BJ (cell line): ENCODE data around the gene DMD. TPM values are rescaled to one million over a fixed set of nuclear protein-coding genes. Genes with fewer than 3 reads are reported as not detected.

Experiments
- CTCF ChIA-PET: fragments of 350-600 bp; formaldehyde crosslinking; extraction: SDS; loops from one replicate; lab custom pipeline; 2021; ENCODE audit warnings: antibody characterized with exemption, inconsistent platforms; lab: Yijun Ruan, JAX
- POLR2A ChIA-PET: fragments of 300-600 bp; sonication (Branson Sonifier 250); formaldehyde crosslinking; extraction: SDS; loops from one replicate; lab custom pipeline; 2021; ENCODE audit warnings: antibody characterized with exemption; lab: Charles Lee
- DNase-seq: peaks from one replicate; pipeline ENCODE4 v3.0.0-alpha.2; 2011; ENCODE audit warnings: low read depth
- H3K27me3 ChIP-seq: 2 replicates; pipeline ENCODE4 v1.6.0; 2011; ENCODE audit warnings: low read length; ENCODE audit not compliant: control insufficient read depth, insufficient read depth
- H3K36me3 ChIP-seq: 2 replicates; pipeline ENCODE4 v1.5.1; 2011; ENCODE audit warnings: low read length; ENCODE audit not compliant: control insufficient read depth, insufficient read depth
- H3K4me3 ChIP-seq: 2 replicates; pipeline ENCODE4 v1.5.1; 2011; ENCODE audit warnings: low read depth, mild to moderate bottlenecking, control low read depth, low read length
- polyA plus RNA-seq: library from polyadenylated mRNA; depleted of rRNA; stranded (reverse); fragments of >200 nt; gene quantifications from 2 replicates; pipeline ENCODE4 v1.2.3, GENCODE V29; 2011
- TF ChIP-seq, protein P1 (sequence below): IDR thresholded peaks from 2 replicates; pipeline ENCODE4 v1.5.1; 2011; ENCODE audit warnings: low read depth, mild to moderate bottlenecking, control low read depth, inconsistent platforms, low read length, moderate library complexity; ENCODE audit not compliant: insufficient read depth

The DMD gene
- polyA plus RNA-seq, 1 experiment = 12.5 TPM

DNA sequence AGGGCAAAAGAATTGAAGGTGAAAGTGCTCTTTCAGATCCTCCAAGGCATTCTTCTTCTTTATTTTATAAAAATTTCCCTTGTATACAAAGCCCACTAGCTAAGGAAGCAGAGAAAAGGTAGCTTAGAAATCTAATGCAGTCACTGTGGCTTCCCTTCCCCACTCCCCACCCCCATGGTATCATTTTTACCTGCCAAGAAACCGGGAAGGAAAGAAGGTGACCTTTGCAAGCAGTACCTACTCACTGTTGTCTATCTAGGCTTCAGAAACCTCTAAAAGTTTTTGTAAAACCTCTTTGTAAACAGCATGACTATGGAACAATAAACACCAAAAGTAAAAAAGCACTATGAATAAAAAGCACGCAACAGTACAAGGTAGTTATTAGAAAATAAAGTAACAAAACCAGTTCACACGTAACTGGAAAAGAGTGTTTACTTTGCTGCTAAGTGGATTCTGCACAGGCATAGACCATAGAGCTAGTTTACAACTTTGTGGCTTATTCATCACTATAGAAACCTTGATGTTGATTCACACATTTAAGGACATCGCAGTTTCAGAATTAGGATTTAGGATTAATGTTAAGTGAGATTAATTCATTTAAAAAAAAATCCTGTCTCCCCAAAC is 2029.9 kb downstream of the DMD start:
- CTCF ChIA-PET = no interaction called here
- Histone ChIP-seq H3K27me3 (no peaks in the 10 kb centered on the region), H3K36me3 (no peaks in the 10 kb centered on the region), H3K4me3 (no peak overlapping the region)
- TF ChIP-seq, protein P1, sequence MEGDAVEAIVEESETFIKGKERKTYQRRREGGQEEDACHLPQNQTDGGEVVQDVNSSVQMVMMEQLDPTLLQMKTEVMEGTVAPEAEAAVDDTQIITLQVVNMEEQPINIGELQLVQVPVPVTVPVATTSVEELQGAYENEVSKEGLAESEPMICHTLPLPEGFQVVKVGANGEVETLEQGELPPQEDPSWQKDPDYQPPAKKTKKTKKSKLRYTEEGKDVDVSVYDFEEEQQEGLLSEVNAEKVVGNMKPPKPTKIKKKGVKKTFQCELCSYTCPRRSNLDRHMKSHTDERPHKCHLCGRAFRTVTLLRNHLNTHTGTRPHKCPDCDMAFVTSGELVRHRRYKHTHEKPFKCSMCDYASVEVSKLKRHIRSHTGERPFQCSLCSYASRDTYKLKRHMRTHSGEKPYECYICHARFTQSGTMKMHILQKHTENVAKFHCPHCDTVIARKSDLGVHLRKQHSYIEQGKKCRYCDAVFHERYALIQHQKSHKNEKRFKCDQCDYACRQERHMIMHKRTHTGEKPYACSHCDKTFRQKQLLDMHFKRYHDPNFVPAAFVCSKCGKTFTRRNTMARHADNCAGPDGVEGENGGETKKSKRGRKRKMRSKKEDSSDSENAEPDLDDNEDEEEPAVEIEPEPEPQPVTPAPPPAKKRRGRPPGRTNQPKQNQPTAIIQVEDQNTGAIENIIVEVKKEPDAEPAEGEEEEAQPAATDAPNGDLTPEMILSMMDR = no peak
- DNase-seq = no peak
- POLR2A ChIA-PET = no interaction called here

DNA sequence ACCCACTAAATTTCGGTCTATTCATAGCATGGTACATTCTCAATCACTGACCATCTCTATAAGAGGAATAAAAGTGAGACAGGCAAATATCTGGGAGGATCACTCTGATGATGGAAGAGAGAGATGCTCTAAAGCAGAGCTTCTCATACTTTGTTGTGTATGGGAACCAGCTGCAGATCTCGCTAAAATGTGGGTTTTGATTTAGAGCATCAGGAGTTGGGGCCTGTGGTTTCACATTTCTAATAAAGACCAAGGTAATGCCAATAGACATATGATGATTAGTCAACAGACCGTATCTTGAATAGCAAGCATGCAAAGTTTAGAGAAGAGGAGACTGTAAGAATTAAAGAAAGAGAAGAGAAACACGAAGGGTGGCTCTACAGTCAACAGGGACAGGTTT is 2032.1 kb downstream of the DMD start:
- no peaks in the 10 kb centered on the region for H3K36me3 ChIP-seq
- CTCF ChIA-PET = no interaction called here
- H3K4me3 ChIP-seq = no peak overlapping the region
- POLR2A ChIA-PET = no interaction called here
- DNase-seq = no peak
- TF ChIP-seq, protein P1 = no peak
- H3K27me3 ChIP-seq = no peaks in the 10 kb centered on the region

DNA sequence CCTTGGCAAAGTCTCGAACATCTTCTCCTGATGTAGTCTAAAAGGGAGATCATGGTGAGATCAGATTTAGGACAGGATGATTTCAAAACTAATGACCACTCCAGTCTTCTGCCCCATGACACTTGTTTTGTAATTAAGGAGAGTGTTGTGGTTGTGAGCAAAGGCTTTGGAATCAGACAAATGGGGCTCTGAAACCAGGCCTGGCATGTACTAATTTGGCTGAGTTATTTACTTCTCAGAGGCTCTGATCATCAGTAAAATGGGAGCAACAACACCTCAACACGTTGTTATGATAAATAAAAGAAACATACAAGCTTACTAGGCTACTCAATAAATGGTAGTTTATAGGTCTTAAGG is 2032.6 kb downstream of the DMD start:
- ChIA-PET POLR2A (no interaction called here), CTCF (no interaction called here)
- no peak for DNase-seq
- TF ChIP-seq, protein P1 = no peak
- no peaks in the 10 kb centered on the region for H3K27me3 ChIP-seq
- no peaks in the 10 kb centered on the region for H3K36me3 ChIP-seq
- no peak overlapping the region for H3K4me3 ChIP-seq

- TF ChIP-seq, protein P1 = no peak
- Histone ChIP-seq H3K36me3 (no peaks in the 10 kb centered on the region), H3K4me3 (no peak overlapping the region), H3K27me3 (no peaks in the 10 kb centered on the region)
- no peak for DNase-seq
- ChIA-PET CTCF (no interaction called here), POLR2A (no interaction called here)
These were observed 2033.1 kb downstream of the DMD start for GRCh38 chrX:31178064-31178768.

DNA sequence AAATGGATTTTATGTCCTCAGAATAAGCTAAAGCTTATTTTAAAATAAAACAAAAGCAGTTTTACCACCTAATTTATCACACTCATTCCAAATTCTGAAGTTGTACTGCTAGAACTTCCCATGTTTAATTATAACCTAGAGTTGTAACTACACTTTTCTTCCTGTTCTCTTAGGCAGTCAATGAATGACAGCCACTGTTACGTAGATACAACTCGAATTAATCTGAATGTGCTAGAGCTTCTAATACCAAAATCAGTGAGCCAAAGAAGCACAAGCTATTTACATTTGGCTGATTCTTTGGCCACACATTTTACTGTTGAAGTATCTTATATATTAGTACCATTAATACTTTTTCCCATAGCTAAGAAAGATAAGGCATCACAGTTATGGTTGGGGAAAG is 2040.6 kb downstream of the DMD start:
- no peaks in the 10 kb centered on the region for H3K36me3 ChIP-seq
- TF ChIP-seq, protein P1 = no peak
- ChIA-PET CTCF (interaction anchor here (0.6 kb wide), 1 partner anchor 1573 kb away, joined by 4 read pairs; no protein-coding TSS in a partner anchor), POLR2A (no interaction called here)
- no peak for DNase-seq
- H3K27me3 ChIP-seq = no peaks in the 10 kb centered on the region
- no peak overlapping the region for H3K4me3 ChIP-seq
